Retinal pigment epithelial cell (primary cell): ENCODE results near the gene GALNT9.
"Not testable (repeated sequence)": the region's sequence is repeated elsewhere in the genome, so short reads cannot be mapped to it uniquely, and the experiment has no call there.

Experiments
- DNase-seq: peaks from one replicate; pipeline ENCODE4 v3.0.0-alpha.2; 2010; ENCODE audit warnings: low read depth
- H3K4me3 ChIP-seq: 2 replicates; pipeline ENCODE4 v1.5.1; 2011; ENCODE audit warnings: mild to moderate bottlenecking, low read length, control low read depth, moderate library complexity
- CTCF ChIP-seq: conservative IDR thresholded peaks from 2 replicates; pipeline ENCODE4 v1.5.1; 2011; ENCODE audit warnings: low read depth, low read length, control low read depth, inconsistent platforms

GALNT9 gene

GRCh38 chr12:132152953-132153352 is 176.4 kb downstream of the GALNT9 start:
- no peak for TF ChIP-seq CTCF
- DNase-seq, result no peak
- no peak overlapping the region for H3K4me3 ChIP-seq

GRCh38 chr12:132152411-132152821 is 177.0 kb downstream of the GALNT9 start:
- DNase-seq, result no peak
- no peak for TF ChIP-seq CTCF
- no peak overlapping the region for H3K4me3 ChIP-seq

GRCh38 chr12:132151766-132152410 is 177.5 kb downstream of the GALNT9 start:
- TF ChIP-seq CTCF, result no peak

GRCh38 chr12:132151145-132151765 is 178.1 kb downstream of the GALNT9 start:
- no peak for DNase-seq
- no peak overlapping the region for H3K4me3 ChIP-seq
- no peak for TF ChIP-seq CTCF

More at GRCh38 chr12:132151766-132152410, 177.5 kb downstream of the GALNT9 start:
- no peak overlapping the region for H3K4me3 ChIP-seq
- DNase-seq, result no peak

GRCh38 chr12:132150780-132151144 is 178.6 kb downstream of the GALNT9 start:
- no peak for TF ChIP-seq CTCF
- no peak overlapping the region for H3K4me3 ChIP-seq
- DNase-seq, result no peak

GRCh38 chr12:132149526-132149925 is 179.9 kb downstream of the GALNT9 start:
- H3K4me3 ChIP-seq, DNase-seq: not testable (repeated sequence)

- H3K4me3 ChIP-seq, result no peak overlapping the region
- DNase-seq, result no peak
- TF ChIP-seq CTCF, result no peak
Observed at GRCh38 chr12:132148368-132149045, 180.9 kb downstream of the GALNT9 start.
